ENCODE data around the gene C10orf105. TPM values are rescaled to one million over a fixed set of nuclear protein-coding genes. Genes with fewer than 3 reads are reported as not detected.

The C10orf105 gene
- total RNA-seq, 1 donor from 2014 or later, result 0.10 TPM

DNA sequence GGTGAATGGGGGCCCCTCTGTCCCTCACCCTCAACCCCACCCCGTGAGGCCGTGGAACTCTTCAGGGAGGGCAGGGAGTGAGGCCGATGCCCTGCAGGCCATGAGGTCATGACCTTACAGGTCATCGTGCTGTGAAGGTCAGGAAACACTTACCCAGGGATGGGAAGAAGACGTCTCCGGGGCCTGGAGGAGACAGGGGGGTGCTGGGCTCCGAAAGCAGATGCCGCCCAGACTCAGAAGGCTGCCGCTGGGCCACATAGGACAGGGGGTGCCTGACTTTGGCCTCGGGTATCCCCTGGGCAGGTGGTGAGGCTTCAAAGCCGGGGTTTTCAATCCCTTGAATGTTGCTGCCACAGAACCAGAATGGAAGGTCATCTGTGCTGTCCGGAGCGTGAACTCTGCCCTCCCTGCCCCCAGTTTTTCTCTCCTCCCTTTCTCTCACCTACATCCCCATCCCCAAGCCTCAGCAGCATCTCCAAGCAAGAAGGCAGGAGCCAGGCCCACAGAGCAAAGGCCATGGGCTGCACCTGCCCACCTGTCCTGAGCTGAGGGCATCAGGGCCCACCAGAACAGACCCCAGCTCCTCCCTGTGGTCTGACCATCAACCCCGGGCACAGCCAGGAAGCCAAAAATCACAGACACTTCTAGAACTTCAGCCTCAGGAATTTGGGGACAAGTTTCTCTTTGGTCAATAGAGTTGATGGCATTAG lies 32.1 kb upstream of the C10orf105 start:
- no peak for DNase-seq

DNA sequence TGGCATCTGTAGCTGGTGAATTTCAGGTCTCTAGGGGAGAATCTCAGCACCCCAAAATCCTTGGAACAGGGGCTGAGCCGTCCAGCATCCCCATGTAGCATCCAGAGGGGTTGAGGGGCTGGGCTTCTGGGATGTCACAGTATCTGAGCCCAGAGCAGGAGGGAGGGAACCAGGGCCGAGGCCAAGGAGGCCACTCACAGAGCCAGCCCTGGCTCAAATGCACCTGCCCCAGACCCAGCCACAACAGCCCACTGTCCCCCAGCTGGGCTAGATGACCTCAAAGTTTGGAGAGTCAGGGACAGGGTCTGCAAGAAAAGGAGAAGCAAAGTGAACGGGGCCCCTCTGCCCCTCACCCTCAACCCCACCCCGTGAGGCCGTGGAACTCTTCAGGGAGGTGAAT lies 31.4 kb upstream of the C10orf105 start:
- no peak for DNase-seq

GRCh38 chr10:71750124-71750841 lies 30.7 kb upstream of the C10orf105 start:
- DNase-seq, result peak; percentile 35

GRCh38 chr10:71749396-71749795 lies 29.8 kb upstream of the C10orf105 start:
- DNase-seq, result no peak

GRCh38 chr10:71748671-71749191 lies 29.2 kb upstream of the C10orf105 start:
- peak; percentile 26 for DNase-seq

GRCh38 chr10:71747551-71748523 lies 28.3 kb upstream of the C10orf105 start:
- DNase-seq, result no peak

DNA sequence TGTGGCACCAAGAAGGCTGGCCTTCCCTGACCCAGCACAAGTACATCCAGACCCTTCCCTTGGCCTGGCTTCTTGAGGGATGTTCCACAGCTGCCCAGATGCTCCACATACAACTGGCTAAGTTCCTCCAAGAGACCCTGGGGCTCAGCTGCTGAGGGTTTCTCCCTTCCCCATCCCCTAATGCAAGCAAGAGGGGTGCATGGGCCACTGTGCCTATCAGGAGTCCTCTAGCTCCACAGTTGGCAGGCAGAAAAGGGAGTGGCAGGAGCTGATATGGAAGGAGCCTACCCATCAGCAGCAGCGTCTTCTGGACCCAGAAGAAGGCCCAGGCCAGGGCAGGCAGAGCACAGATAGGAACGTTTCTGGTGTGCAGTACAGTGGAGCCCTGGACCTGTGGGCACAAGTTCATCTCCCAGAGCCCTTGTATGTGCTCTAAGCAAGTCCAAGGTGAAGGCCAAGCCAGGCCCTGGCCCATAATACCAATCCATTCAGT lies 27.5 kb upstream of the C10orf105 start:
- peak; percentile 11 for DNase-seq

DNA sequence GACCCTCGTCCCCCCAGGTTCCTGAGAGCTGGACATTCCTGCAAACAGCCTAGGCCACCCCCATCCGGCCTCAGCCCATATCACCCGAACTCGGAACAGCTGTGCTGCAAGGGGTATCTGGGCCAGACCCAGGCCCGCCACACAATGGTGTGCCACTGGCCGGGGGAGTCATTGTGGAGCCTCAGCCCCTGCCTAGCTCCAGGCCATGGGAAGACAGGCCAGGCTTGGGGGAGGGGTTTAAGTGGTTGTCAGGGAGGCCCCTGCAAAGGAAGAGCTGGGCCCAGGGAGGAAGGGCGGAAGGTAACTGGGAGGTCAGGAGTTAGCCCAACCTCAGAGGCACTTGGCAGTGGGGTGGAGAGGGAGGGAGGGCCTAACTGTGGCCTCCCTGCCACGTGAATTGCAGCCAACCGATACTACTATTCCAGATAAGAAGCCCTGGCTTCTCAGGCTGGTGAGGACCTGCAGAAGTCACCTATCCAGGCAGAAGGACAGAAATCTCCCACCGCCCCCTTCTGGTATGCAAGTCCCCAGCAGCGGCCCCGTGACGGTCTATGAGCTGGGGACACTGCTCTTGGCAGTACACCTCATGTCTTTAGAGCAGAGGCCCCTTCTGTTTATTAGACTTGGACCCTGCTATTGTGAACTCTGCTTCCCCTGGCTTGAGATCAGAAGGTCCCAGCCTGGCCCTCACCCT lies 26.9 kb upstream of the C10orf105 start:
- DNase-seq, result peak; percentile 21

- peak; percentile 41 for DNase-seq
Observed at GRCh38 chr10:71745664-71746250, 26.2 kb upstream of the C10orf105 start.

GRCh38 chr10:71744897-71745663 lies 25.5 kb upstream of the C10orf105 start:
- no peak for DNase-seq

DNA sequence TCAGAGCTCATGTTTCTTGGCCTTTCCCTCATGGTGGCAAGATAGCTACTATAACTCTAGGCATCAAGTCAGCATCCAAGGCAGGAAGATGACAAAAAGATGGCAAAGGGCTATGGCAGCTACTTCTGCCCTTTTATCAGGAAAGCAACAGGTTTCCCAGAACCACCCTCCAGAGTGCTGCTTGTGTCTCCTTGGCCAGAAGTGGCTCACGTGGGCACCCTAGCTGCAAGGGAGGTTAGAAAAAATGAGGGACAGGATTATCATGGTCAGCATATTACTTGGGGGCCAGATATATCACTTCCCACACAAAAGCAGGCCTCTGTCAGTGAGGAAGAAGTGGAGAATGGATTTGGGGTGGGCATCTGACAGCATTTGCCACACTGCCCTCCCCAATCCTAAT lies 24.3 kb upstream of the C10orf105 start:
- DNase-seq, result no peak

- no peak for DNase-seq
Observed at GRCh38 chr10:71743089-71743838, 23.7 kb upstream of the C10orf105 start.

GRCh38 chr10:71742301-71743088 lies 22.9 kb upstream of the C10orf105 start:
- DNase-seq, result no peak

DNA sequence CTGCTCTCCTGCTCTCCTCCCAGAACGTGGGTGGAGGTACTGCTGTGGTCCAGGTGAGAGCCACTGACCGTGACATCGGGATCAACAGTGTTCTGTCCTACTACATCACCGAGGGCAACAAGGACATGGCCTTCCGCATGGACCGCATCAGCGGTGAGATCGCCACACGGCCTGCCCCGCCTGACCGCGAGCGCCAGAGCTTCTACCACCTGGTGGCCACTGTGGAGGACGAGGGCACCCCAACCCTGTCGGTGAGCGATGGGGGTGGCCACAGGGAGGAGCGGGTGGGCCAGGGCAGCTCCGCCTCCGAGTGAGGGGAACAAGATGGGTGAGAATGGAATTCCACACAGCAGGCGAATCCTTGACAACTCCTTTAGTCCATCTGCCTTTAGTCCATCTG lies 22.1 kb upstream of the C10orf105 start:
- DNase-seq, result no peak

GRCh38 chr10:71741029-71741428 lies 21.5 kb upstream of the C10orf105 start:
- DNase-seq, result no peak

- DNase-seq, result no peak
Observed at GRCh38 chr10:71740069-71740653, 20.6 kb upstream of the C10orf105 start.

- no peak for DNase-seq
Observed at GRCh38 chr10:71739358-71739900, 19.9 kb upstream of the C10orf105 start.

GRCh38 chr10:71737834-71738197 lies 18.2 kb upstream of the C10orf105 start:
- DNase-seq, result no peak
